MM.1S (cell line): Measurements from ENCODE around the gene ABCG8.

Experiments used
- DNase-seq: peaks from one replicate; pipeline ENCODE4 v3.0.0-alpha.2; 2015
- H2AFZ ChIP-seq: fragments of 300-600 bp; sonication (generic); 2 replicates; pipeline ENCODE4 v1.6.0; 2016; ENCODE audit warnings: antibody characterized with exemption, low read length
- H3F3A ChIP-seq: fragments of 300-600 bp; sonication (generic); 2 replicates; pipeline ENCODE4 v1.6.1; 2016; ENCODE audit warnings: mild to moderate bottlenecking, antibody characterized with exemption, low read length, moderate library complexity, mixed read lengths; ENCODE audit not compliant: insufficient read depth
- H3K27ac ChIP-seq: fragments of 300-600 bp; sonication (generic); 2 replicates; pipeline ENCODE4 v1.5.1; 2016; ENCODE audit warnings: mild to moderate bottlenecking, low read length
- H3K27me3 ChIP-seq: fragments of 300-600 bp; sonication (generic); replicated peaks from 2 replicates; pipeline ENCODE4 v1.6.0; 2016; ENCODE audit warnings: low read length; ENCODE audit not compliant: insufficient read depth
- H3K36me3 ChIP-seq: fragments of 300-600 bp; sonication (generic); replicated peaks from 2 replicates; pipeline ENCODE4 v1.6.1; 2016; ENCODE audit warnings: mild to moderate bottlenecking, low read length, mixed read lengths; ENCODE audit not compliant: insufficient read depth
- H3K4me1 ChIP-seq: fragments of 300-600 bp; sonication (generic); 2 replicates; pipeline ENCODE4 v1.6.1; 2016; ENCODE audit warnings: low read length, mixed read lengths
- H3K4me2 ChIP-seq: fragments of 300-600 bp; sonication (generic); 2 replicates; pipeline ENCODE4 v1.6.0; 2016; ENCODE audit warnings: low read depth, low read length
- H3K4me3 ChIP-seq: fragments of 300-600 bp; sonication (generic); 2 replicates; pipeline ENCODE4 v1.5.1; 2016; ENCODE audit warnings: low read length, mixed read lengths
- H3K79me2 ChIP-seq: fragments of 300-600 bp; sonication (generic); 2 replicates; pipeline ENCODE4 v1.6.1; 2016; ENCODE audit warnings: mixed run types, low read length, mixed read lengths
- H3K9ac ChIP-seq: fragments of 300-600 bp; sonication (generic); 2 replicates; pipeline ENCODE4 v1.6.1; 2016; ENCODE audit warnings: low read length, mixed read lengths
- H3K9me2 ChIP-seq: fragments of 300-600 bp; sonication (generic); replicated peaks from 2 replicates; pipeline ENCODE4 v1.6.1; 2016; ENCODE audit warnings: mild to moderate bottlenecking, low read length, mixed read lengths; ENCODE audit not compliant: insufficient read depth
- H3K9me3 ChIP-seq: fragments of 300-600 bp; sonication (generic); replicated peaks from 2 replicates; pipeline ENCODE4 v1.6.1; 2016; ENCODE audit warnings: mild to moderate bottlenecking, low read length, mixed read lengths; ENCODE audit not compliant: insufficient read depth
- H4K20me1 ChIP-seq: fragments of 300-600 bp; sonication (generic); 2 replicates; pipeline ENCODE4 v1.6.1; 2016; ENCODE audit warnings: mild to moderate bottlenecking, low read length, moderate library complexity, mixed read lengths; ENCODE audit not compliant: insufficient read depth
- CTCF ChIP-seq: fragments of 300-600 bp; sonication (generic); IDR thresholded peaks from 2 replicates; pipeline ENCODE4 v1.5.1; 2016; ENCODE audit warnings: antibody characterized with exemption, low read length, mixed read lengths
- EZH2 ChIP-seq: fragments of 300-600 bp; sonication (generic); optimal IDR thresholded peaks from 2 replicates; pipeline ENCODE3; 2017; ENCODE audit warnings: low read depth, mild to moderate bottlenecking, antibody characterized with exemption, low read length, mixed read lengths
- EZH2phosphoT487 ChIP-seq: fragments of 300-600 bp; sonication (generic); IDR thresholded peaks from 2 replicates; pipeline ENCODE4 v1.6.1; 2018; ENCODE audit warnings: antibody characterized with exemption, low read length

Gene ABCG8

GRCh38 chr2:43851011-43851980 lies 12.5 kb downstream of the ABCG8 start:
- no peaks in the 10 kb centered on the region for H3F3A ChIP-seq
- H4K20me1 ChIP-seq: no peaks in the 10 kb centered on the region
- no peaks in the 10 kb centered on the region for H3K9me3 ChIP-seq
- H3K4me3 ChIP-seq: no peak overlapping the region
- H3K36me3 ChIP-seq: no peaks in the 10 kb centered on the region
- H3K4me1 ChIP-seq: no peaks in the 10 kb centered on the region
- peaks cover 16% of the 10 kb centered on the region for H3K27me3 ChIP-seq
- TF ChIP-seq CTCF (no peak), EZH2 (no peak), EZH2phosphoT487 (no peak)
- H3K9ac ChIP-seq: no peak overlapping the region
- H3K79me2 ChIP-seq: no peaks in the 10 kb centered on the region
- H3K4me2 ChIP-seq: no peak overlapping the region
- no peak overlapping the region for H2AFZ ChIP-seq
- H3K9me2 ChIP-seq: no peaks in the 10 kb centered on the region
- H3K27ac ChIP-seq: no peak overlapping the region
- DNase-seq: no peak

- Histone ChIP-seq H3K4me1 (no peaks in the 10 kb centered on the region), H3K27me3 (peaks cover 25% of the 10 kb centered on the region), H2AFZ (no peak overlapping the region), H3K9me3 (no peaks in the 10 kb centered on the region), H3K27ac (no peak overlapping the region), H3K4me2 (no peak overlapping the region), H4K20me1 (no peaks in the 10 kb centered on the region), H3K9ac (no peak overlapping the region), H3F3A (no peaks in the 10 kb centered on the region), H3K79me2 (no peaks in the 10 kb centered on the region), H3K4me3 (no peak overlapping the region), H3K9me2 (no peaks in the 10 kb centered on the region), H3K36me3 (no peaks in the 10 kb centered on the region)
- no peak for DNase-seq
- no peak for TF ChIP-seq EZH2
- TF ChIP-seq CTCF: no peak
- no peak for TF ChIP-seq EZH2phosphoT487
Observed at GRCh38 chr2:43852196-43852730, 13.5 kb downstream of the ABCG8 start.

GRCh38 chr2:43853141-43854081 lies 14.6 kb downstream of the ABCG8 start:
- no peak for DNase-seq
- Histone ChIP-seq H3K9ac (no peak overlapping the region), H3F3A (no peaks in the 10 kb centered on the region), H3K4me3 (no peak overlapping the region), H3K9me2 (no peaks in the 10 kb centered on the region), H4K20me1 (no peaks in the 10 kb centered on the region), H3K79me2 (no peaks in the 10 kb centered on the region), H3K4me2 (no peak overlapping the region), H3K4me1 (no peaks in the 10 kb centered on the region), H3K36me3 (no peaks in the 10 kb centered on the region), H3K9me3 (no peaks in the 10 kb centered on the region), H3K27me3 (peaks cover 36% of the 10 kb centered on the region), H2AFZ (no peak overlapping the region), H3K27ac (no peak overlapping the region)
- TF ChIP-seq CTCF (no peak), EZH2 (no peak), EZH2phosphoT487 (no peak)
